Measurements from ENCODE around the gene NCL.
"Not testable (repeated sequence)": the region's sequence is repeated elsewhere in the genome, so short reads cannot be mapped to it uniquely, and the experiment has no call there.

The NCL gene

DNA sequence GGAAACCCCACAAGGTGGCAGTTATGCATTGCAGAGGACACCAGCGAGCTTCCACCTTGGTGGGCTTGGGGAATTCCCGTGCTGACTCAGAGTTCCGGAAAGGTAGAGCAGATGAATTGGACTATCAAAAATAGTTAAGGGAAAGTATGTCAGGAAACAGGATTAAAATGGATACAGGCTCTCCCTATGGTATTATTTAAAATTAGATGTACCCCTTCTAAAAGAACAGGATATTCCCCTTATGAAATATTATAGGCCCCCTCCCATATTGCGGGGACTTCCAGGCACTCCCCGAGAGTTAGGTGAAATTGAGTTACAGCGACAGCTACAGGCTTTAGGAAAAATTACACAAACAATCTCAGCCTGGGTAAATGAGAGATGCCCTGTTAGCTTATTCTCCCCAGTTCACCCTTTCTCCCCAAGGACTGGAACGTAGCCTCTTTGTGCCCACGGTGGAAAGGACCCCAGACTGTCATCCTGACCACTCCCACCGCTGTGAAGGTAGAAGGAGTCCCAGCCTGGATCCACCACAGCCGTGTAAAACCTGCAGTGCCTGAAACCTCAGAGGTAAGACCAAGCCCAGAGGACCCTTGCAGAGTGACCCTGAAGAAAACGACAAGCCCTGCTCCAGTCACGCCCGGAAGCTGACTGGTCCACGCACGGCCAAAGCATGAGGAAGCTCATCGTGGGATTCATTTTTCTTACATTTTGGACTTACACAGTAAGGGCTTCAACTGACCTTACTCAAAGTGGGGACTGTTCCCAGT is 58.5 kb downstream of the NCL start:
- H3K9ac ChIP-seq (ENCODE audit: low read length); H3K27me3 ChIP-seq (ENCODE audit: control insufficient read depth, insufficient read depth, low read length); H3K27ac ChIP-seq (ENCODE audit: low read depth, low read length); H3K4me3 ChIP-seq (ENCODE audit: low read length); H3K36me3 ChIP-seq (ENCODE audit: control insufficient read depth, insufficient read depth, low read length); H3K4me1 ChIP-seq (ENCODE audit: control insufficient read depth, insufficient read depth, low read length): not testable (repeated sequence)

DNA sequence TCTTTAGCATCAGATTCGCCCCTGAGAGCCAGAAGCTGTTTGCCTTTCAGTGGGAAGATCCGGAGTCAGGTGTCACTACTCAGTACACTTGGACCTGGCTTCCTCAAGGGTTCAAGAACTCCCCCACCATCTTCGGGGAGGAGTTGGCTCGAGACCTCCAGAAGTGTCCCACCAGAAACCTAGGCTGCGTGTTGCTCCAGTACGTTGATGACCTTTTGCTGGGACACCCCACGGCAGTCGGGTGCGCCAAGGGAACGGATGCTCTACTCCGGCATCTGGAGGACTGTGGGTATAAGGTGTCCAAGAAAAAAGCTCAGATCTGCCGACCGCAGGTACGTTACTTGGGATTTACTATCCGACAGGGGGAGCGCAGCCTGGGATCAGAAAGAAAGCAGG is 60.1 kb downstream of the NCL start:
- not testable (repeated sequence) for H3K27ac ChIP-seq (ENCODE audit: low read depth, low read length); H3K4me1 ChIP-seq (ENCODE audit: control insufficient read depth, insufficient read depth, low read length); H3K9ac ChIP-seq (ENCODE audit: low read length); H3K27me3 ChIP-seq (ENCODE audit: control insufficient read depth, insufficient read depth, low read length); H3K36me3 ChIP-seq (ENCODE audit: control insufficient read depth, insufficient read depth, low read length); H3K4me3 ChIP-seq (ENCODE audit: low read length)
